Left lobe of liver (tissue), 2 donors: ENCODE measurements around the gene TMEM39B. TPM values are rescaled to one million over a fixed set of nuclear protein-coding genes. Genes with fewer than 3 reads are reported as not detected.

Experiments used
- ATAC-seq: fragments of 200-7000 bp; cut with Tn5 transposase; one replicate; pipeline ENCODE4 v1.9.1; 2020; ENCODE audit warnings: mild to moderate bottlenecking, moderate library complexity
- DNase-seq: peaks from one replicate; pipeline ENCODE4 v3.0.0-alpha.2; 2020; ENCODE audit warnings: low spot score
- total RNA-seq: library from RNA; stranded (reverse); gene quantifications from one replicate; pipeline ENCODE4 v1.2.1, GENCODE V29; 2021
- donor health status: DM: no; HTN: no; CAD: no; lungs with moderate emphysema.
- donor health status: DM: no; HTN: yes; CAD: no.

The TMEM39B gene
- 6.0 TPM for total RNA-seq

- DNase-seq = peak; percentile 95
Measured at GRCh38 chr1:32072622-32073298, at the start of gene TMEM39B. Gene TMEM39B, plus strand, starts transcription at chr1:32072939. Its CDS starts 109 bp downstream, at chr1:32073048.

GRCh38 chr1:32023351-32023750, 49.4 kb upstream of the TMEM39B start:
- ATAC-seq = no peak
- no peak for DNase-seq

More at GRCh38 chr1:32072622-32073298, at the start of gene TMEM39B:
- ATAC-seq = peak; percentile 92

- DNase-seq (no peak), ATAC-seq (no peak)
Measured at GRCh38 chr1:32025515-32025914, 47.2 kb upstream of the TMEM39B start.

- DNase-seq (no peak), ATAC-seq (no peak)
Measured at GRCh38 chr1:32028746-32029145, 44.0 kb upstream of the TMEM39B start.

- no peak for ATAC-seq
- DNase-seq = no peak
Measured at GRCh38 chr1:32031578-32032274, 41.0 kb upstream of the TMEM39B start.

- no peak for ATAC-seq
- DNase-seq = no peak
Measured at GRCh38 chr1:32032275-32032615, 40.5 kb upstream of the TMEM39B start.

GRCh38 chr1:32035119-32035518, 37.6 kb upstream of the TMEM39B start:
- DNase-seq (no peak), ATAC-seq (no peak)

GRCh38 chr1:32040711-32041110, 32.0 kb upstream of the TMEM39B start:
- ATAC-seq (no peak), DNase-seq (no peak)

- no peak for DNase-seq
- no peak for ATAC-seq
Measured at GRCh38 chr1:32042330-32042729, 30.4 kb upstream of the TMEM39B start.

- ATAC-seq (no peak), DNase-seq (no peak)
Measured at GRCh38 chr1:32044234-32044633, 28.5 kb upstream of the TMEM39B start.

GRCh38 chr1:32045772-32046171, 27.0 kb upstream of the TMEM39B start:
- DNase-seq (no peak), ATAC-seq (no peak)

- no peak for ATAC-seq
Measured at GRCh38 chr1:32047701-32048100, 25.0 kb upstream of the TMEM39B start.

GRCh38 chr1:32048440-32048839, 24.3 kb upstream of the TMEM39B start:
- DNase-seq (no peak), ATAC-seq (no peak)

More at GRCh38 chr1:32047701-32048100, 25.0 kb upstream of the TMEM39B start:
- no peak for DNase-seq

- DNase-seq (no peak), ATAC-seq (no peak)
Measured at GRCh38 chr1:32051706-32052105, 21.0 kb upstream of the TMEM39B start.

GRCh38 chr1:32052887-32053286, 19.9 kb upstream of the TMEM39B start:
- DNase-seq = no peak
- ATAC-seq = no peak

GRCh38 chr1:32055416-32055815, 17.3 kb upstream of the TMEM39B start:
- ATAC-seq (no peak), DNase-seq (no peak)

GRCh38 chr1:32056598-32056997, 16.1 kb upstream of the TMEM39B start:
- DNase-seq = no peak
- no peak for ATAC-seq

- ATAC-seq (no peak), DNase-seq (no peak)
Measured at GRCh38 chr1:32060914-32061313, 11.8 kb upstream of the TMEM39B start.

GRCh38 chr1:32062867-32063230, 9.9 kb upstream of the TMEM39B start:
- DNase-seq = no peak
- ATAC-seq = no peak

GRCh38 chr1:32063261-32063681, 9.5 kb upstream of the TMEM39B start:
- ATAC-seq = peak; percentile 66
- DNase-seq = no peak

GRCh38 chr1:32065613-32066488, 6.9 kb upstream of the TMEM39B start:
- peak; percentile 62 for ATAC-seq
- peak; percentile 49 for DNase-seq

- DNase-seq (peak; percentile 61), ATAC-seq (peak; percentile 49)
Measured at GRCh38 chr1:32066489-32066873, 6.3 kb upstream of the TMEM39B start.
